Activated CD4-positive, alpha-beta T cell treated with anti-CD3 and anti-CD28 coated beads, Interleukin-2, Interleukin-6, amounts not matched to agents 100 ng/mL and 50 ng/mL, durations not matched to agents 16 hours and 8 hours (primary cell): ENCODE results near the gene PICALM.

Experiments used
- DNase-seq: peaks from one replicate; pipeline ENCODE4 v3.0.0-alpha.2; 2020

The PICALM gene

DNA sequence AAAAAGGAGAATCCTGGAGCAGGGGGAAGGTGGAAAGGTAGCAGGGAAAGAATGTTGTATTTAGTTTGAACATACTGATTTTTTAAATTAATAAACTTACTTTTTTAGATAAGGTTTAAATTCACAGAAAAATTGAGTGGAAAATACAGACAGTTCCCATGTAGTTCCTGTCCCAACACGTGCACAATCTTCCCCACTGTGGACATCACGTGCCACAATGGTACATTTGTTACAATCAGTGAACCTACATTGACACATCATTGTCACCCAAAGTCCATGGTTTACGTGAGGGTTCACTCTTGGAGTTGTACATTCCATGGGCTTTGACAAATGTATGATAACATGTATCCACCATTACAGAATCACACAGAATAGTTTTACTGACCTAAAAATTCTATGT lies 10.5 kb upstream of the PICALM start:
- DNase-seq: no peak

DNA sequence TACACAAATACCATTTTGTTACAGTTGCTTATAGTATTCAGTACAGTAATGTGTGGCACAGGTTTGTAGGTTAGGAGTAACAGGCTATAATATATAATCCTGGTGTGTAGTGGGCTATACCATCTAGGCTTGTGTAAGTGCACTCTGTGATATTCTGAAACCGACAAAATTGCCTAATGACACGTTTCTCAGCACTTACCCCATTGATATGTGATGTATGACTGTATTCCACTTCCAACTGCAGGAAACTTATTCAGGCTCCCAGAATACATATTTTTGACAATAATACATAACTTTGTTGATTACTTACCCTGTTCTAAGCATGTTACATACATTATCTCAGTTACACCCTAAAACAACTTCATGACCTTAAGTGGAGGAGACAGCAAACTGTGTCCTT lies 5.1 kb upstream of the PICALM start:
- DNase-seq: no peak

DNA sequence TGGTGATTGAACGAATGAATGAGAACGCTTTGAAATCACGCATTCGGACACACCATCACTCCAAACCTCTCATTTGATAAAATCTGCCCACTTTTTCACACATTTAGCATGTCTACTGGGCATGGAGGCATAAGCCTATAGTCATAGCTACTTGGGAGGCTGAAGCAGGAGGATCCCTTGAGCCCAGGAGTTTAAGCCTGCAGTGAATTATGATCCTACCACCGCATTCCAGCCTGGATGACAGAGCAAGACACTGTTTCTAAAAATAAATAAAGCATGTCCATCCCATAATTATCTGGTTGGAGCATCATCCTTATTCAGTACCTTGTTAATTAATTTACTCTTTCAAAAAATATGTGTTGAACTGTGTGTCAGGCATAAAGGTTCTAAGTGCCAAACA lies 3.3 kb upstream of the PICALM start:
- no peak for DNase-seq

DNA sequence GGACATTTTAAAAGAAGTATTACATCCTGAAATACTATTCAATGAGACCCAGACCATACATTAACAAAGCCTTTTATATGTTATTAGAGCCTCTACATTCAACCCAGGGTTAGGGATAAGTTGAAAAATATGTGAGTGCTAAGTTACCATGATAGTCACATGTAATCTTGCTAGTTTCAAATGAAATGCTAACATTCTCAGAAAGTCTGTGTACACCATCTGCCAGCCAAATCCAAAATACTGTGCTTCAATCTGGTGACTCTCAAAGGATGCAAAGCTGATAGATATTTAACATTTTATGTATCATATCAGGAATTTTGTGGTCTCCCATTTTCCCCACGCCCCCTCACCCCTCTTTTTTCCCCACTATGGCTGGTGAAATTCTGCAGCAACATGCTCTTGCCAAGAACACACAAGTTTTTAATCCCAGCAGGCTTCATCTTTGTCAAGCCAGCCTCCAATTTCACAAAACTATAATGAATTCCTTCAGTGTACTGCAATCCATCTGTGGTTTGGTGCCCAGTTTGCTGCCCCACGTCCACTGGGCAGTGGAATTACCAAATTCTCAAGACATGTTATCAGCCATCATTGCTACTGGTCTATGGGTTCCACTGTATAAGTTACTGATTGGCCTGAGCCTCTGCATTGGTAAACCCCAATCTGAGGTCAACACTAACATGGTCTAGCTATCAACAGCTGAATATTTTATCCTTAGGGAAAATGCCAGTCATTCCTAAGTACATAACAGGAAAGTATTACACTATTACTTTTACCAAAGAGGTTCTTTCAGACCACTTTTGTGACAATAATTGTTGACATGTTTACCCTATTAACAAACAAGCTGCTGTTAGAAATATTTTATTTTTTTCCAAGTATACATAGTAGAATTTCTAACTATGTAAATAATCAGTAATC lies 1.5 kb upstream of the PICALM start:
- no peak for DNase-seq

DNA sequence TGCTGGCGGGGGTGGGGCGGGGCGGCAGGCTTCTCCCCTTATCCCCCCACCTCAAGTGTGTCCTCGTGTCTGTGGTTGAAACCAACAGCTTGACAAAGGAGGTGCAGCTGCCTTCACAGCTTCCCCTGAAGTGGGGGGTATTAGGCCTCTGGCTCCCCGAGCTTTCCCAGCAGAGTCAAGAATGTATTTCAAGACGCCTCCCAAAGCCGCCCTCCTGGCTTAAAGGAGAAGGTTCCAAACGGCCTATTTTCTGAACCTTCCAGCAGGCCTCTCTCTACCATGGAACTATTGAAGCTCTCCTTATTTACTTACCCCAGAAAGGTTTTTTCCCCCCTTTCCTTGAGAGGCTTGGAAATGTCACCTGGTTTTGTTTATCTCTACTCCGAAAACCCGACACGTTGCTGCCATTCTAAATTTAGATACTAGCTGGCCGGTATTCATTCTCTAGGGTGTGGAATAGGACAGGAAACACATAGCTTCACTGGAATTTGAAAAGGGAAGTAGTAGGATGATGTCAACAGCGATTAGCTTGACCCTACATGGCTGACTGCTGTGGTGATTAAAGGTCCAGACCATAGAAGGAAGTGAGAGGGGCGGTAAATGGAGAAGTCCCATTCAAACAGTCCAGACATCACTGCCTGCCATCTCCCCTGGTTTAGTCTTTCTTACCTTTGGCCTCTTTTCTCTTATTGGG lies 671 bp upstream of the PICALM start:
- DNase-seq: no peak

DNA sequence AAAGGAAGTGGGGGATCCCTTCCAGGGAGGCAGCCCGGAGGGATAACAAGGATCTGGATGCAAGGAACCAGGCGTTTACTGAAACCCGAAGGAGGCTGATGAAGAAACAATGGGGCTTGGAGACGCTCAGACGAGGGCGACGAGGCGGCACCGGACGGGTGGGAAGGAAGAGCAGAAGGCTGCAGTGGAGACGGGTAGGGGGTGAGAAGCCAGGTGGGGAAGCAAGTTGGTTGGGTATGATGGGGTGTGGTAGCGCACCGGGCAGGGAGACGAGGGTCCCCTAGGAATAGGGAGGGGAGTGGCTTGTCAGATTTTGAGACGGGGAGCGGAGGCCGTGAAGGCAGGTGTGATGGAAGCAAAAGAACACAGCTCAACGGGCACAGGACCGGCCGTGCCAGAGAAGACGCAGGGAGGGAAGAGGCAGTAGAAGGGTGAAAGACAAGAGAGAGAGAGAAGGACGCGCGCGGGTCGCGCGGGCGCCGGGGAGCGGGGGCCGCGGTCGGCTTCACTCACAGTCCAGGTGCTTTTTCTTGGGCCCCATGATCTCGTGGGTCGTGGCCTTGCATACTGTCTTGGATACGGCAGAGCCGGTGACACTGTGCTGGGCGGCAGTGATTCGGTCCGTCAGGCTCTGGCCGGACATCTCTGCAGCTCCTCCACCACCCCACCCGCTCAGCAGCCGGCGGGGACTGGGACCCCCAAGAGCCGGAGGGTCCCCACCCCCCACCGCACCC lies 579 bp downstream of the PICALM start:
- DNase-seq: peak; percentile 53

DNA sequence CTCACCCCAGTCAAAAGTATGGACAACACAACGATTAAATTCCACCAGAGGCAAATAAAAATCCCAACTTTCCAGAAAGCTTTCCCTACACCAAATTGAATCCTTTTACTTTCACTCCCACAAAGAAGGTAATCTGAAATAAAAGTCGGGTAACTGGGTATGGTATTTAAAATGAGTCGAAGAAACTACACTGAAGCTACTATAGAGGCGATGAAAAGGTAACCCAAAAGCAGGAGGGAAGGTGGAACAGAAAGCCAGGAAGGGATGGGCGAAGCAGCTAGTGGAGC lies 1.1 kb downstream of the PICALM start:
- no peak for DNase-seq

DNA sequence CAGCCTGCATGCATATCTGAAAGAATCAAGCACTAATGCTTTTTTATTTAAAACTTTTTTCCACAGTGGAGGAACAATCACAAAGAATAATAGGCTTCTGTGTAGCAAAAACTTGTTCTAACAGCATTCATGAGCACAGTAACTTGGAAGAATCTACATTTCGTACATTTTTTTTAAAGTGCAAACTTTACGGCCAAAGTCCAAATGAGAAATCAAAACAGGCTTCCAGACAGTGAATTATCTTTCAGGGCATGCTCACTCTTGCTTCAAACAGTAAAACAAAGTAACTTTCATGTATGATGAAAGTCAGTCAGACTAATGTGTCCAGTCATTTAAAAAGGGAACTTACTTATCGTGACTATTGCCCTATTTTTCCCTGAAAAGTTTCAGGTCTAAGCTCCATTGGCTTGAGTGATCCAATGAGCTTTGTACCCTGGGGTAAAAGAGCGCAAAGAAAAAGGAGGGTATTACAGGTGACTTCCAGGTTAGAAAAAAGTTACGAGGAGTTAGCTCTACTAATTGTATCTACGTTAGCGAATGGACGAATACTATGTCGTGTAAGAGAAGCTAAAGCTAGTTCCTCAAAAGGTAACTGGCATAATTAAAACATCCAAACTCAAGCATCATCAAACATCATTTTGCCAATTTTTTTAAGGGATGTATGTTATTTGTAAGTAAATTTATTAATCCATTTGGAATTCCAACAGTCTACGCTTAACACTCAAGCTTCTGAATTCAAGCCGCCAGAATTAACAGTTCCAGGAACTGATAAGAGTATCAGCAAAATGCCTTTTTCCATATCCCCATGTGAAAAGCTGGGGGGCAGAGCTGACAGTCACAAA lies 1.7 kb downstream of the PICALM start:
- peak; percentile 60 for DNase-seq

DNA sequence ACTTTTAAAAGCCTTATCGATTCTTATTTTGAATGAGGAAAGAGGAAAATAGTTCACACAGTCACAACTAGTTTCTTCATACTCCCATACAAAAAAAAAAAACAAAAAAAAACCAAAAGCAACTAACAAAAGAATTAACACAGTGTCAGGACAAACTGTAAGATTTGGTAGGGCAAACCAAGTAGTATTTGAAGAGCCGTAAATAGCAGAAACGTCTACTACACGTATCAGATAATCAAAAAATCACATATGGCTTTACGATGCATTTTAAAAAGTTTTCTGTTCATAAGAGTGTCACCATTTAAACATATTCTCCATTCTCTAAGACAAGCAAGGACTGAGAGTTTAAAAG lies 2.3 kb downstream of the PICALM start:
- no peak for DNase-seq

DNA sequence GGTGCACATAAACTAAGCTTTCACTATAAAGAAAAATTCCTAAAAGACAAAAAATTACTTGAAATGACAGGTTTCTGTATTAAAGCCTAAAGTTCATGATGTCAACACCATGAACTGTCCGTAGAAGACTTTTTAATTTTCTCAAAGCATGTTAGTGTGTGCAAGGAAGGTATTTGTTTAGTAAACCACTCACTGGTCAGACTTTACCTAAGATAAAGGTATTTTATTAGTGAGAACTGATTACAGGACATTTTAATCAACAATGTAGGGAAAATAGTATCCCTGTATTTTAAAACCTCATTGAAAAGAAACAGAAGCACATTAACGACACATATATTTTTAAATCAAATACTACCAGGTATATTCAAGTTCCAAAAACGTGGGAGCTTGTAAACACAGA lies 2.9 kb downstream of the PICALM start:
- no peak for DNase-seq

DNA sequence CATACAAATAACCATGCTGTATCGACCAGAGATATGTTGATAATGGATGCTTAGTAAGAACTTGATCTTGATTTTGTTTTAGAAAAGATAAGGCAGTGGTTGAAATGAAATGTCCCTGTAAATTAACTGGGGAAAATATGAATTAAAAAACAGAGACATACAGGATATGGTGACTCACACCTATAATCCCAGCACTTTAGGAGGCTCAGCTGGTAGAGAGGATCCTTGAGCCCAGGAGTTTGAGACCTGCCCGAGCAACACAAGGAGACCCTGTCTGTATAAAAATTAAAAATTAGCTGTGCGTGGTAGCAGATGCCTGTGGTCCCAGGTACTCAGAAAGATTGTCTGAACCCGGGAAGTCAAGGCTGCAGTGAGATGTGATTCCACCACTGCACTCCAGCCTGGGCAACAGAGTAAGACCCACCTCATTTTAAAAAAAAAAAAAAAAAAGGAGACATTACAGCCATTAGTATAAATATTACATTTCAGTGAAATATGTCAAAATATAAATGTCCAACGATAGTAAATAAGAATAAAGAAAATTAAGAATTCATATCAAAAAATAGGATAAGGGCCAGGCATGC lies 4.6 kb downstream of the PICALM start:
- DNase-seq: peak; percentile 36

DNA sequence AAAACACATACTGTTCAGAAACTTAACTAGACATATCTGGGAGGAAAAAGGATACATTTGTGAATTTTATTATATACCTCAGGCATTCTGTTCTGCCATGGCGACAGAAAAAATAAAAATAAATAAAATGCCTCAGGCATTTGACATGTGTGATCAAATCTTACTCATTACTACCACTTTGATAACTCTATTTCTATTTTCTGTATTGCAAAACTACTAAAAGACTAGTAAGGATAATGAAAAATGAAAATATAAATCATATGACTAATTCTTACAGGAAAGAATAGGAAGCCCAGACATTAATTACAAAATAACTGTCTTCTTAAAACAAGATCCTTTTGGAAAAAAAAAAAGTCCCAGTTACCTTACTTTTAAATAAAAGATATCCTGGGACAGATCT lies 5.3 kb downstream of the PICALM start:
- DNase-seq: no peak

DNA sequence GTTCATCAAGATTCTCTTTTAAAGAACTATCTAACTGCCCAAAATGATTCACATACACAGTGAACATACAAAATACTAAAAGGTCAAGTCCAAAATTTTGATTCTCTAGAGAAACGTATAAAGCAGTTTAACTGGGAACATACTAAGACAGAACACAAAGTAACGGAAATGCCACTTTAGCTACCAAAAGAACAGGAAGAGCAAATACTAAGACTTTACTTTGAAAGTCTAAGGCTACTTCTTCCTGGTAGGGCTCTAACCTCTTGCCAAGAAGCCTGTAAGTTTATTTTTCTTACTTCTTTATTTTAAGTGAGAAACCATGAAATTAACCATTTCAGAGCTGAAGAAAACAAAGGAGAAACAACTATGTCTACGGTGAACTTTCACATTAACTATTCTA lies 6.2 kb downstream of the PICALM start:
- DNase-seq: no peak

DNA sequence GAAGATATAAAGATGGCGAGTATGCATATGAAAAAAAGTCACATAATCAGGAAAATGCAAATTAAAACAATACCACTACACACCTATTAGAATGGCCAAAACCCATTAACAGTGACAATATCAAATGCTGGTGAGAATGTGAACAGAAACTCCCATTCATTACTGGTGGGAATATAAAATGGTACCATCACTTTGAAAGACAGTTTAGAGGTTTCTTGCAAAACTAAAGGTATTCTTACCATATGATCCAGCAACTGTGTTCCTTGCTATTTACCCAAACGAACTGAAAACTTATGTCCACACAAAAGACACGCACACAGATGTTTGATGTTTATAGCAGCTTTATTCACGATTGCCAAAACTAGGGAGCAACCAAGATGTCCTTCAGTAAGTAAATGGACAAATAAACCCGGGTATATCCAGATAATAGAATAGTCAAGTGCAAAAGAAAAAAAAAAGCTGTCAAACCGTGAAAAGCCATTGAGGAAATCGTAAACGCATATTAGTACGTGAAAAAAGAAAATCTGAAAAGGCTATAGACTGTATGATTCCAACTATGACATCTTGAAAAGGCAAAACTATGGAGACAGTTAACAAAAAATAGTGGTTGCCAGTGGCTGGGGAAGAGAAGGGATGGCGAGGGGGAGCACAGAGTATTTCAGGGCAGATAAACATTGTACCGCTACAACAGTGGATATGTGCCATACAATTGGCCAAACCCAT lies 7.2 kb downstream of the PICALM start:
- DNase-seq: no peak

DNA sequence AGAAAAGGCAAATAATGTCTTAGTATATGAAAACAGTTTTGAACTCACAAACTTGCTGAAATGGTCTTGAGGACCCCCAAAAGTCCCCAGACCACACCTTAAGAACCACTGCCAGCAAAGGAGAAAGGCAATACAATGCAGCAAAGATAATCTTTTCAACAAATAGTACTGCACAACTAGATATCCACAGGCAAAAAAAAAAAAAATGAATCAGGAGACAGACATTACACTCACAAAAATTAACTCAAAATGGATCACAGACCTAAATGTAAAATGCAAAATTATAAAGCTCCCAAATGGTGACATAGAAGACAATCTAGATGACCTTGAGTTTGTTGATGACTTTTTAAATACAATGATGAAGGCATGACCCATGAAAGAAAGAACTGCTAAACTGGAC lies 8.3 kb downstream of the PICALM start:
- no peak for DNase-seq

DNA sequence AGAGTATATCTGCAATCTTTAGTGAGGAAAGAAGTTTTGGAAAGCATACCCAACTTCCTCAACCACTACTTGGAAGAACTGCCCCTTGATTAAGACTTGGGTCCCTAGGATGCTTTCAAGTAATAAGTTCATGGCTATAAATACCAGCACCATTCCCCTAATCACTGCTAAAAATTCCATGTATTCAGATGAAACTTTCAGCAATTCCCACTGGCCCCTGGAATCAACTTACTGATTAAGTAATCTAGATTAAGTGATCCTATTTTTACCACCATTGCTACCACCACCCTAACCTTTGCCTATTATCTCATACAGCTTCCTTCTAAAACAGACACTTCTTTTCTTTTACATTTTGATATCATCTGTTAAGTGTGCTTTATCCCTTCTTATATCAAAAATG lies 10.5 kb downstream of the PICALM start:
- no peak for DNase-seq

DNA sequence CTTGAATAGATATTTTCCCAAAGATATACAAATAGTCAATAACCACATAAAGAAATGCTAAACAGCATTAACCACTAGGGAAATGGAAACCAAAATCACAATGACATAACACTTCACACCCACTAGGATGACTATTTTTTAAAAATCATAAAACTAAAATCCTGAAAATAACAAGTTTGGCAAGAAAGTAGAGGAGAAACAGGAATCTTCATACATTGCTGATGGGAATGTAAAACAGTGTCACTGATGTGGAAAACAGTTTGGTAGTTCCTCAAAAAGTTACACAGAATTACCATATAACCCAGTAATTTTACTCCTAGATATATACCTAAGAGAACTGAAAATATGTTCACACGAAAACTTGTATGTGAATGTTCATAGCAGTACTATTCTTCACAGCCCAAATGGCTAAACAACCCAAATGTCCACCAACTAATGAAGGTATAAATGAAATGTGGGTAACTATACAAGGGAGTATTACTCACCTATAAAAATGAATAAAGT lies 12.5 kb downstream of the PICALM start:
- DNase-seq: no peak

DNA sequence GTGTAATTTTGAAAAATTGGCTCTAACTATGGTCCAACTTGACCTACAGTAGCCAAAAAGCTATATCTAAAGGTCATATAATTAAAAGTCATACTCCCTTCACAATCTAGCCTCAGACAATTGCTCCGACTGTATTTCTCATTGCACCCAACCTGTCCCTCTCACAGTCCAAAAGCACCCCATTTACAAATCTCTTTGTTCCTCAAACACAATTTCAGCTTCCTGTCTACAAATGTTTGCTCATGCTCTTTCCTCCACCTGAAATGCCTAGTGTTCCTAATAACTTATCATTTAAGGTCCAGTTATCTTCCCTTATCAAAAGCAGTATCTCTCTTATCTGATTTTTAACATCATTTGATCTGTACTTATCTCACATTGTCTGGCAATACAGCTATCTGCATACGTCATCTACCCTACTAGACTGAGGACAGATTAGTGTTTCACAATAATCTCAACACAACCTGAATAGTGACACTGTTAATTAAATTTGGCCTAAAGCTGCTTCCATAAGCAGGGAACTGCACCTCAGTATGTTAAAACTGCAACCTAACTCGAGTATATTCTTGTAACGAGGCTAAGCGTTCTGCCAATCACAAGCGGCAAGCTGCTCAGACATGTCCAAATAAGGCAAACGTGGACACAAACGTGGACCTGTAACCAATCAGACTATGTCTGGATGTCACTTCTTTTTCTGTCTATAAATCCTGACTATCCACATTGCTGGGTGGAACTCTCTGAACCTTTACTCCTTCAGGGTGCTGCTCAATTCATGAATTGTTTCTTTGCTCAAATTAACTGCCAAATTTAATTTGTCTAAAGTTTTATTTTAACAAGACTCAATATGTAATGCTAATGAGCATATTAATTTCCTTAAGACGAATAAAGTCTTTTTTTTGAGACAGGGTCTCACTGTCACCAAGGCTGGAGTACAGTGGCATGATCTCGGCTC lies 15.9 kb downstream of the PICALM start:
- no peak for DNase-seq

DNA sequence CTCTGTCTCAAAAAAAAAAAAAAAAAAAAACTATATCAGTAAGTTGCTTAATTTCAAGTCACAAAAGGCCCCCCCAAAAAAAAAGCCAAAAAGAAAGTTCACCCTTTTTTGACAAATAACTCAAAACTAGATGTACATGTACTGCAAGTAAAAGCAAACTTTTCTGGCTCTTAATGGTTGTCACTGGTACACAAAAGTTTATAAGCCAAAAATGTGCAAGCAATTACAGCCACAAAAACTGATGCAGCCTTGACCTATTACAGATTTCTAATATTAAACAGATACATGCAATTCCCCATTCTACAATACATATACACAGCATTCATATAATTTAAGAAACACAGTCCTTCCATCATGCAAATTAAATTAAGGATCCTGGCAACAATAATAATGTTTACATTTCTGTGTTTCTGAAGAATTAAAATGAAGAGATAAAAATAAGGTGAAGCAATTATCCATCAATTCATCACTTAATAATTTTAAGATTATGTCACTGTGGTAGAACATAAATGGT lies 18.6 kb downstream of the PICALM start:
- no peak for DNase-seq

DNA sequence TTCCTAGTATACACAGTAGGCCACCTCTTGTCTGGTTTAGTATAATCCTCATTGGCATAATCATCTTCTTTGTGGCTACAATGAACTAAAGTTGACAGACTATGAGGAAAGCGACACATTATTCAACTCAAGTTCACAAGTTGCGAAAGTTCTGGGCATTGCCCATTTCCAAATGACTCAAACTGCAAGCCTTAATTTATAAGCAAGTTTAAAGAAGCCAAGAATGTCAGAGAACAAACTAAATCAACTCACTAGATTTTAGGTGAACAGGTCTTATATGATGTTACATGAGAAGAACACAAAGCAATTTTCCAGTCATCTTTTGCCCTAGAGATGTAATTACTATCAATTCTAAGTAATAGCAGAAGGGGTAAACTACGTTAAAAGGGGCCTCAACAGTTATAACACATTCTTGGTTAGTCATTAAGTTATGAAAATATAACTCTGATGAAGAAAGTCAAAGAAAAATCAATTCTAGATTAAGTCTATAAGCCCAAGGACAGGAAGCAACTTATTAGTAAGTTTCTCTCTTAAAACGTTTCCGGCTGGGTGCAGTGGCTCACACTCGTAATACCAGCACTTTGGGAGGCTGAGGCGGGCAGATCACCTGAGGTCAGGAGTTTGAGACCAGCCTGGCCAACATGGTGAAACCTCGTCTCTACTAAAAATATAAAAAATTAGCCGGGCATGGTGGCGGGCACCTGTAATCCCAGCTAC lies 21.5 kb downstream of the PICALM start:
- peak; percentile 83 for DNase-seq
